MCF 10A (cell line): Measurements from ENCODE around the gene JAG2. TPM values are rescaled to one million over a fixed set of nuclear protein-coding genes. Genes with fewer than 3 reads are reported as not detected.

Experiments
- BruUV-seq: library from RNA; stranded (reverse); fragments of 400-500 nt; replicated peaks from 2 replicates; lab custom pipeline; 2021; lab: Mats Ljungman, UMichigan
- CTCF ChIA-PET: fragments of 300-600 bp; sonication (Branson Sonifier 250); formaldehyde crosslinking; extraction: SDS; loops from one replicate; lab custom pipeline; 2021; ENCODE audit warnings: antibody characterized with exemption, inconsistent platforms; lab: Yijun Ruan, JAX
- POLR2A ChIA-PET: fragments of 300-600, 350-650 bp; sonication (Branson Sonifier 250); formaldehyde crosslinking; extraction: SDS; loops from one replicate; lab custom pipeline; 2020; ENCODE audit warnings: antibody characterized with exemption, inconsistent platforms; lab: Yijun Ruan, JAX
- DNase-seq: peaks from one replicate; pipeline ENCODE4 v3.0.0-alpha.2; 2018; ENCODE audit not compliant: unreplicated experiment
- H3K27ac Mint-ChIP-seq: one replicate; pipeline ENCODE4 v1.8.0; 2022; ENCODE audit warnings: mild to moderate bottlenecking, low read depth, mixed read lengths; ENCODE audit not compliant: unreplicated experiment
- H3K27me3 Mint-ChIP-seq: one replicate; pipeline ENCODE4 v1.8.0; 2022; ENCODE audit warnings: mixed read lengths; ENCODE audit not compliant: insufficient read depth, unreplicated experiment
- H3K36me3 Mint-ChIP-seq: one replicate; pipeline ENCODE4 v1.8.0; 2022; ENCODE audit warnings: mild to moderate bottlenecking, moderate library complexity, mixed read lengths; ENCODE audit not compliant: insufficient read depth, unreplicated experiment
- H3K4me1 Mint-ChIP-seq: one replicate; pipeline ENCODE4 v1.8.0; 2022; ENCODE audit warnings: mixed read lengths; ENCODE audit not compliant: insufficient read depth, unreplicated experiment
- H3K4me3 Mint-ChIP-seq: one replicate; pipeline ENCODE4 v1.8.0; 2022; ENCODE audit warnings: mild to moderate bottlenecking, moderate library complexity, mixed read lengths; ENCODE audit not compliant: unreplicated experiment
- H3K9me3 Mint-ChIP-seq: one replicate; pipeline ENCODE4 v1.8.0; 2022; ENCODE audit warnings: mixed read lengths; ENCODE audit not compliant: unreplicated experiment
- intact Hi-C: fragments of 100-400 bp; cut with micrococcal nuclease; formaldehyde crosslinking; loops from 2 replicates; pipeline ENCODE4 v1.14.1; 2022
- total RNA-seq: library from RNA; stranded (reverse); gene quantifications from 2 replicates; pipeline ENCODE4 v1.2.3, GENCODE V29; 2022
- TF ChIP-seq, protein P1 (sequence below): fragments of 200-600 bp; IDR thresholded peaks from one replicate; pipeline ENCODE4 v1.8.0; 2022; ENCODE audit warnings: antibody characterized with exemption, mild to moderate bottlenecking; ENCODE audit not compliant: unreplicated experiment

Gene JAG2
- total RNA-seq, 1 experiment from 2014 or later, result 33.5 TPM

DNA sequence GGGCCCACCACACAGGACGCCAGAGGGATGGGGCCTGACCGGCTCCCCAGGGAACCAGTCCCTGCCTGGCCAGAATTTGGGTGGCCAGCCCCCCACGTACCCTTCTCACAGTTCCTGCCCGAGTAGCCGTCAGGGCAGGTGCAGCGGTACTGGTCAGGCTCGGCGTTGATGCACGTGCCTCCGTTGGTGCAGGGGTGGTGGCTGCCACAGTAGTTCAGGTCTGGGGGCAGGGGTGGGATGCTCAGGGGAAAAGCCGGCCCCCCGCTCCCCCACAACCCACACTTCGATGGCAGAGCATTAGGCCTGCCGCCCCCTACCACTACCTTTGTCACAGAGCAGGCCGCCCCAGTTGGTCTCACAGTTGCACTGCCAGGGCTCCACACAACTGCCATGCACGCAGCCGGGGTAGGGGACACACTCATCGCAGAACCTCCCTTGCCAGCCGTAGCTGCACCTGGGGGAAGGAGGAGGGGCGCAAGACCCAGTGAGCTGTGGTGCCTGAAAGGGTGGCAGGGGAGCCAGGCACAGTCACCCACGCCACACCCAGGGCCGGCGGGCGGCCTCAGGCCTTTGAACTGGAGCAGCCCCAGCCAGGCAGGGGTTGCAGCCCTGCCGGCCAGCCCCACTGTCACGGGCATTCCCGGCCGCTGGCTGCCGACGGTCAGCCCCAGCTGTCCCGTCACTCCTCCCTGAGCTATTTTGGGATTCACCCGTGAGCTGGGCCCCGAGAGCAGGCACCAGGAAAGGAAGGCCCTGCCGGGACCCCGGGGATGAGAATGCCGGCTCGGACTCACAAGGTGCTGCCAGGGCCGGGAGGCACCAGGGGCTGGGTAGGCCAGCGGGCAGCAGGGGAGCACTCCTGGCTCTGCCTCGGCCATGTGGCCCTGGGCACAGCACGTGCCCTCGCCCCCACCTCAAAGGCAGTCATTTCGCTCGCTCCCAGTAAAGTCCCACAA lies 16.5 kb downstream of the JAG2 start:
- TF ChIP-seq, protein P1, sequence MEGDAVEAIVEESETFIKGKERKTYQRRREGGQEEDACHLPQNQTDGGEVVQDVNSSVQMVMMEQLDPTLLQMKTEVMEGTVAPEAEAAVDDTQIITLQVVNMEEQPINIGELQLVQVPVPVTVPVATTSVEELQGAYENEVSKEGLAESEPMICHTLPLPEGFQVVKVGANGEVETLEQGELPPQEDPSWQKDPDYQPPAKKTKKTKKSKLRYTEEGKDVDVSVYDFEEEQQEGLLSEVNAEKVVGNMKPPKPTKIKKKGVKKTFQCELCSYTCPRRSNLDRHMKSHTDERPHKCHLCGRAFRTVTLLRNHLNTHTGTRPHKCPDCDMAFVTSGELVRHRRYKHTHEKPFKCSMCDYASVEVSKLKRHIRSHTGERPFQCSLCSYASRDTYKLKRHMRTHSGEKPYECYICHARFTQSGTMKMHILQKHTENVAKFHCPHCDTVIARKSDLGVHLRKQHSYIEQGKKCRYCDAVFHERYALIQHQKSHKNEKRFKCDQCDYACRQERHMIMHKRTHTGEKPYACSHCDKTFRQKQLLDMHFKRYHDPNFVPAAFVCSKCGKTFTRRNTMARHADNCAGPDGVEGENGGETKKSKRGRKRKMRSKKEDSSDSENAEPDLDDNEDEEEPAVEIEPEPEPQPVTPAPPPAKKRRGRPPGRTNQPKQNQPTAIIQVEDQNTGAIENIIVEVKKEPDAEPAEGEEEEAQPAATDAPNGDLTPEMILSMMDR, result no peak
- no peaks in the 10 kb centered on the region for H3K4me1 Mint-ChIP-seq
- H3K27me3 Mint-ChIP-seq, result no peaks in the 10 kb centered on the region
- no TSS peak for BruUV-seq
- POLR2A ChIA-PET, result no interaction called here
- CTCF ChIA-PET, result no interaction called here
- intact Hi-C loops, result no loop called here
- no peaks in the 10 kb centered on the region for H3K9me3 Mint-ChIP-seq
- no peak overlapping the region for H3K27ac Mint-ChIP-seq
- H3K4me3 Mint-ChIP-seq, result no peak overlapping the region
- no peak for DNase-seq
- peaks cover 2% of the 10 kb centered on the region for H3K36me3 Mint-ChIP-seq

GRCh38 chr14:105151084-105151837 lies 17.3 kb downstream of the JAG2 start:
- H3K4me3 Mint-ChIP-seq, result no peak overlapping the region
- CTCF ChIA-PET, result no interaction called here
- TF ChIP-seq, protein P1, result no peak
- intact Hi-C loops, result no loop called here
- no peaks in the 10 kb centered on the region for H3K27me3 Mint-ChIP-seq
- POLR2A ChIA-PET, result no interaction called here
- H3K9me3 Mint-ChIP-seq, result no peaks in the 10 kb centered on the region
- no peaks in the 10 kb centered on the region for H3K4me1 Mint-ChIP-seq
- H3K27ac Mint-ChIP-seq, result no peak overlapping the region
- H3K36me3 Mint-ChIP-seq, result peaks cover 7% of the 10 kb centered on the region
- BruUV-seq, result no TSS peak
- no peak for DNase-seq

DNA sequence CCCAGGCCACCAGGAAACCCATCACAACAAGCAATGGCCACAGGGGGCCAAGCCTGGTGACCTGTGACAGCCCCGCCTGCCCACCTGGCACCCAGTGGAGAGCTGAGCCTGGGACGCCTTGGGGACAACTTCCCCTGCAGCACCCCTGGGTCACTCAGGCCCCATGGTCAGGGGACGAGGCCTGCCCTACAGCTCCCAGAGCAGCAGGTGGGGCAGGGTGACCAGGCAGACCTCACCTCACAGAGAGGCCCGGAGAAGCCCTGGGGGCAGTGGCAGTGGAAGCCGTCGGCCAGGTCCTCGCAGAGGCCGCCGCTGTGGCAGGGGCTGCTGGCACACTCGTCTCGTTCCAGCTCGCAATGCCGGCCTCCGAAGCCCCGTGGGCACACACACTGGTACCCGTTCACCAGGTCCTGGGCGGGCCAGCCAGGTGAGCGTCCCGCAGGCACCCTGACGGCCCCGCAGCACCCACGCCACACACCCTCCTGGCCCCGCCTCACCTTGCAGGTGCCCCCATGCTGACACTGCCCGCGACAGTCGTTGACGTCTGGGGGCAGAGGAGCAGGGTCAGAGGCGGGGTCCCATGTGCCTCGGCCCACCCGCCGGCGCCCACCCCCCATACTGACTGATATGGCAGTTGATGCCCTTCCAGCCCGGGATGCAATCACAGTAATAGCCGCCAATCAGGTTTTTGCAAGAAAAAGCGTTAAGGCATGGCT lies 18.1 kb downstream of the JAG2 start:
- no peak for DNase-seq
- H3K27ac Mint-ChIP-seq, result no peak overlapping the region
- TF ChIP-seq, protein P1, result no peak
- H3K9me3 Mint-ChIP-seq, result no peaks in the 10 kb centered on the region
- intact Hi-C loops, result no loop called here
- peaks cover 7% of the 10 kb centered on the region for H3K36me3 Mint-ChIP-seq
- no peaks in the 10 kb centered on the region for H3K27me3 Mint-ChIP-seq
- BruUV-seq, result no TSS peak
- H3K4me1 Mint-ChIP-seq, result no peaks in the 10 kb centered on the region
- no peak overlapping the region for H3K4me3 Mint-ChIP-seq
- ChIA-PET POLR2A (no interaction called here), CTCF (no interaction called here)

DNA sequence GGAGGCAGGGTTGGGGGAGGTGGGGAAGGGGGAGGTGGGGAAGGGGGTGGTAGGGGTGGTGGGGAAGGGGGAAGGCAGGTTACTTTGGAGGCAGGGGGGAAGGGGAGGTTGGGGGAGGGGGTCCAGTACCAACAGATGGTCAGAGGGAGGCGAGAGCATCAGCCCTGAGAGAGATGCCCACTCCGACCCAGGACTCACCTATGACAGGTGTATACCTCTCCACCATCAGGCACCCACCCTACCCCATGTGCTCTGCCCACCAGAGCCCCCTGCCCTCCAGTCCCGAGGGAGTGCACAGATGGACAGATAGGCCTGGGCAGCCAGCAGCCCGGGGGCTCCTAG lies 18.6 kb downstream of the JAG2 start:
- DNase-seq, result no peak
- no peak overlapping the region for H3K4me3 Mint-ChIP-seq
- no peak overlapping the region for H3K27ac Mint-ChIP-seq
- H3K9me3 Mint-ChIP-seq, result no peaks in the 10 kb centered on the region
- no peaks in the 10 kb centered on the region for H3K4me1 Mint-ChIP-seq
- no peaks in the 10 kb centered on the region for H3K27me3 Mint-ChIP-seq
- peaks cover 7% of the 10 kb centered on the region for H3K36me3 Mint-ChIP-seq
- no TSS peak for BruUV-seq
- ChIA-PET POLR2A (no interaction called here), CTCF (no interaction called here)
- intact Hi-C loops, result no loop called here
- TF ChIP-seq, protein P1, result no peak
